MCF 10A (cell line): Measurements from ENCODE around the gene ATP5F1C. TPM values are rescaled to one million over a fixed set of nuclear protein-coding genes. Genes with fewer than 3 reads are reported as not detected.

ENCODE experiments used
- BruUV-seq: library from RNA; stranded (reverse); fragments of 400-500 nt; replicated peaks from 2 replicates; lab custom pipeline; 2021; lab: Mats Ljungman, UMichigan
- CTCF ChIA-PET: fragments of 300-600 bp; sonication (Branson Sonifier 250); formaldehyde crosslinking; extraction: SDS; loops from one replicate; lab custom pipeline; 2021; ENCODE audit warnings: antibody characterized with exemption, inconsistent platforms; lab: Yijun Ruan, JAX
- POLR2A ChIA-PET: fragments of 300-600, 350-650 bp; sonication (Branson Sonifier 250); formaldehyde crosslinking; extraction: SDS; loops from one replicate; lab custom pipeline; 2020; ENCODE audit warnings: antibody characterized with exemption, inconsistent platforms; lab: Yijun Ruan, JAX
- DNase-seq: peaks from one replicate; pipeline ENCODE4 v3.0.0-alpha.2; 2018; ENCODE audit not compliant: unreplicated experiment
- H3K27ac Mint-ChIP-seq: one replicate; pipeline ENCODE4 v1.8.0; 2022; ENCODE audit warnings: mild to moderate bottlenecking, low read depth, mixed read lengths; ENCODE audit not compliant: unreplicated experiment
- H3K27me3 Mint-ChIP-seq: one replicate; pipeline ENCODE4 v1.8.0; 2022; ENCODE audit warnings: mixed read lengths; ENCODE audit not compliant: insufficient read depth, unreplicated experiment
- H3K36me3 Mint-ChIP-seq: one replicate; pipeline ENCODE4 v1.8.0; 2022; ENCODE audit warnings: mild to moderate bottlenecking, moderate library complexity, mixed read lengths; ENCODE audit not compliant: insufficient read depth, unreplicated experiment
- H3K4me1 Mint-ChIP-seq: one replicate; pipeline ENCODE4 v1.8.0; 2022; ENCODE audit warnings: mixed read lengths; ENCODE audit not compliant: insufficient read depth, unreplicated experiment
- H3K4me3 Mint-ChIP-seq: one replicate; pipeline ENCODE4 v1.8.0; 2022; ENCODE audit warnings: mild to moderate bottlenecking, moderate library complexity, mixed read lengths; ENCODE audit not compliant: unreplicated experiment
- H3K9me3 Mint-ChIP-seq: one replicate; pipeline ENCODE4 v1.8.0; 2022; ENCODE audit warnings: mixed read lengths; ENCODE audit not compliant: unreplicated experiment
- intact Hi-C: fragments of 100-400 bp; cut with micrococcal nuclease; formaldehyde crosslinking; loops from 2 replicates; pipeline ENCODE4 v1.14.1; 2022
- total RNA-seq: library from RNA; stranded (reverse); gene quantifications from 2 replicates; pipeline ENCODE4 v1.2.3, GENCODE V29; 2022
- TF ChIP-seq, protein P1 (sequence below): fragments of 200-600 bp; IDR thresholded peaks from one replicate; pipeline ENCODE4 v1.8.0; 2022; ENCODE audit warnings: antibody characterized with exemption, mild to moderate bottlenecking; ENCODE audit not compliant: unreplicated experiment

ATP5F1C gene
- total RNA-seq, 1 experiment from 2014 or later = 281 TPM

DNA sequence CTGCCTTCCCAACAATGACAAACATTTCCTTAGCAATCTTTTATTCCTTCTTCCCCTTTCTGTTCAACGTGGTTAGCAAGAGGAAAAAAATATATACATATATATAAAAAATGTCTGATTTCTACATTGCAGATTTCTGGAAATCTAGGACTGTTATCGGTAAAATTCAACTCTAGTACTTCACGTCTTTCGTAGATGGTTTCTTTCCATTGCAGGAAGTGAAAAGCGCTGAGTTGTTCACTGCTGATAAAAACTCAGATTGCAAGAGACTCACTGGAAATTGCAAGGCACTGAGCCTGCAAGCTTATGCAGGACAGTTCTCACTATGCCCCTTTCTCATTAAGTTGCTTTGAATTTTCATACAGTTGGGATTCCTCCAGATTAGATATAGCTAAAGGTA lies 24.0 kb upstream of the ATP5F1C start:
- intact Hi-C loops = no loop called here
- Mint-ChIP-seq H3K27me3 (no peaks in the 10 kb centered on the region), H3K4me1 (peaks cover 6% of the 10 kb centered on the region), H3K9me3 (no peaks in the 10 kb centered on the region), H3K27ac (no peak overlapping the region), H3K36me3 (peaks cover 95% of the 10 kb centered on the region), H3K4me3 (no peak overlapping the region)
- TF ChIP-seq, protein P1, sequence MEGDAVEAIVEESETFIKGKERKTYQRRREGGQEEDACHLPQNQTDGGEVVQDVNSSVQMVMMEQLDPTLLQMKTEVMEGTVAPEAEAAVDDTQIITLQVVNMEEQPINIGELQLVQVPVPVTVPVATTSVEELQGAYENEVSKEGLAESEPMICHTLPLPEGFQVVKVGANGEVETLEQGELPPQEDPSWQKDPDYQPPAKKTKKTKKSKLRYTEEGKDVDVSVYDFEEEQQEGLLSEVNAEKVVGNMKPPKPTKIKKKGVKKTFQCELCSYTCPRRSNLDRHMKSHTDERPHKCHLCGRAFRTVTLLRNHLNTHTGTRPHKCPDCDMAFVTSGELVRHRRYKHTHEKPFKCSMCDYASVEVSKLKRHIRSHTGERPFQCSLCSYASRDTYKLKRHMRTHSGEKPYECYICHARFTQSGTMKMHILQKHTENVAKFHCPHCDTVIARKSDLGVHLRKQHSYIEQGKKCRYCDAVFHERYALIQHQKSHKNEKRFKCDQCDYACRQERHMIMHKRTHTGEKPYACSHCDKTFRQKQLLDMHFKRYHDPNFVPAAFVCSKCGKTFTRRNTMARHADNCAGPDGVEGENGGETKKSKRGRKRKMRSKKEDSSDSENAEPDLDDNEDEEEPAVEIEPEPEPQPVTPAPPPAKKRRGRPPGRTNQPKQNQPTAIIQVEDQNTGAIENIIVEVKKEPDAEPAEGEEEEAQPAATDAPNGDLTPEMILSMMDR = no peak
- no TSS peak for BruUV-seq
- ChIA-PET POLR2A (interaction anchor here (0.9 kb wide), 1 partner anchor 24 kb away, joined by 3 read pairs; the partner anchor contains the start of genes ATP5F1C and KIN), CTCF (interaction anchor here (0.8 kb wide), 1 partner anchor 42 kb away, joined by 3 read pairs; no protein-coding TSS in a partner anchor)
- no peak for DNase-seq

DNA sequence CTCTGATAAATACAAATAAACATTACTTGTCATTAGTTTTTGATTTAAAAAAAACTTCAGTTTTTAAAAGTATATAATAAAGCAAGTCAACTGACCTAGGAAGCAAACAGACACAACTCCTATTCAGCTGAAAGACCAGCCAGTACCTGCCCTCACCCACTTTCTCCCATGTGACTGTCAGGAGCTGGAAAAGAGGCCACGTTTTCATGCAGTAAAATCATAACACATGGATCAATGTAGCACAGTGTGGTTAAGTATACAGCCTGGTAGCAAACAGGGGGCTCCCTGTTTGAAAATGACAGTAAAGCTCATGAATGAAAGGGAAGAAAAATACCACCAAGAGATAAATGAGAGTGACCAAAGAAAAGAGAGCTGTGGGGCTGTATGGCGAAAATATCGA lies 21.7 kb upstream of the ATP5F1C start:
- no peak for DNase-seq
- Mint-ChIP-seq H3K36me3 (peaks cover 94% of the 10 kb centered on the region), H3K9me3 (no peaks in the 10 kb centered on the region), H3K4me1 (peaks cover 6% of the 10 kb centered on the region), H3K27ac (no peak overlapping the region), H3K4me3 (no peak overlapping the region), H3K27me3 (no peaks in the 10 kb centered on the region)
- TF ChIP-seq, protein P1 = no peak
- BruUV-seq = no TSS peak
- ChIA-PET CTCF (interaction anchor here (0.5 to 1.6 kb wide), 3 partner anchors 53 to 241 kb away, joined by 3 to 6 read pairs (median 4); no protein-coding TSS in a partner anchor), POLR2A (interaction anchor here (0.9 to 2.8 kb wide), 3 partner anchors 11 to 22 kb away, joined by 3 to 38 read pairs (median 5); partner anchors contain the start of genes ATP5F1C and KIN)
- intact Hi-C loops = no loop called here

DNA sequence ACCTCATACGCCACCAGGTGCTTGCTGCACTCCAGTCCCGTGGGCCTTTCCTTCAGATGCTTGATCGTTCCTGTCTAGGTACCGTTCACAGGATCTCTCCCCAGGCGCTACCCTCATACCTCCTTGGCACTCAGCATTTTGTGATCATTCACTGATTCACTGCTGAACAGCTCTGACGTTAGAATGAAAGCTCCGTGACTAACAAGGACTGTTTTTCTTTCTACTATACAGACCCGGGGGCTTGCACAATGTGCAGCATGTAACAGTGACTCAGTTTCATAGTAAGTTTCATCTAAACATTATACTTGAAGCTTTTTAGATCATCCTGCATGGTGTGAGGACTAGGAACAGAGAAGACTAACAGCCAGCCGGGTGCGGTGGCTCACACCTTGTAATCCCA lies 20.8 kb upstream of the ATP5F1C start:
- DNase-seq = peak; percentile 96
- BruUV-seq = no TSS peak
- no peaks in the 10 kb centered on the region for H3K27me3 Mint-ChIP-seq
- intact Hi-C loops = no loop called here
- POLR2A ChIA-PET = interaction anchor here (0.6 to 2.8 kb wide), 6 partner anchors 10 to 67 kb away, joined by 3 to 38 read pairs (median 5); partner anchors contain the start of genes ATP5F1C, KIN and TAF3
- H3K27ac Mint-ChIP-seq = peak overlapping the region; percentile 89
- H3K4me1 Mint-ChIP-seq = peaks cover 6% of the 10 kb centered on the region
- TF ChIP-seq, protein P1 = no peak
- peaks cover 94% of the 10 kb centered on the region for H3K36me3 Mint-ChIP-seq
- CTCF ChIA-PET = interaction anchor here (0.6 to 1.6 kb wide), 3 partner anchors 52 to 242 kb away, joined by 3 to 5 read pairs (median 4); no protein-coding TSS in a partner anchor
- H3K9me3 Mint-ChIP-seq = no peaks in the 10 kb centered on the region
- H3K4me3 Mint-ChIP-seq = no peak overlapping the region

DNA sequence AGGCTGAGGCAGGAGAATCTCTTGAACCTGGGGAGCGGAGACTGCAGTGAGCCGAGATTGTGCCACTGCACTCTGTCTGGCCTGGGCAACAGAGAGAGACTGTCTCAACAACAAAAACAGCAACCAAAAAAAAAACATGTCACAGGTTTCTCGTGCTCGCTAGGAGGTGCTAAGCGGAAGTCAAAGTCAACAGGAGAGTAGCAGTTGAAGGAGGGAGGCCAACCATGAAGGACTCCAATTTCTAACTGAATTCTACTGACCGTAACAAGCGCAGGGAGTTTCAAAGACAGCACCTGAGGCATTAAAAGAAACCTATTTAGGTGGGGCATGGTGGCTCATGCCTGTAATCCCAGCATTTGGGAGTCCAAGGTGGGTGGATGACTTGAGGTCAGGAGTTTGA lies 19.6 kb upstream of the ATP5F1C start:
- H3K27ac Mint-ChIP-seq = no peak overlapping the region
- no peak overlapping the region for H3K4me3 Mint-ChIP-seq
- TF ChIP-seq, protein P1 = no peak
- ChIA-PET CTCF (interaction anchor here (1.0 kb wide), 1 partner anchor 243 kb away, joined by 3 read pairs; no protein-coding TSS in a partner anchor), POLR2A (interaction anchor here (2.8 kb wide), 1 partner anchor 20 kb away, joined by 38 read pairs; the partner anchor contains the start of genes ATP5F1C and KIN)
- peaks cover 94% of the 10 kb centered on the region for H3K36me3 Mint-ChIP-seq
- H3K9me3 Mint-ChIP-seq = no peaks in the 10 kb centered on the region
- no peak for DNase-seq
- peaks cover 6% of the 10 kb centered on the region for H3K4me1 Mint-ChIP-seq
- no peaks in the 10 kb centered on the region for H3K27me3 Mint-ChIP-seq
- intact Hi-C loops = no loop called here
- BruUV-seq = no TSS peak
